HEK293 (cell line): ENCODE data around the gene IGDCC3.

ENCODE experiments used
- HIC1 ChIP-seq: fragments of 450-650 bp; formaldehyde crosslinking; IDR thresholded peaks from 2 replicates; pipeline ENCODE4 v1.5.1; 2016; ENCODE audit warnings: missing biosample characterization, missing genetic modification characterization
- HOXA7 ChIP-seq: sonication (generic); formaldehyde crosslinking; IDR thresholded peaks from 2 replicates; pipeline ENCODE4 v1.8.1; 2022; ENCODE audit warnings: missing genetic modification reagents, borderline replicate concordance
- KLF16 ChIP-seq: fragments of 450-650 bp; formaldehyde crosslinking; IDR thresholded peaks from 2 replicates; pipeline ENCODE4 v1.5.1; 2017; ENCODE audit warnings: missing biosample characterization, missing genetic modification characterization
- MYNN ChIP-seq: fragments of 450-650 bp; formaldehyde crosslinking; IDR thresholded peaks from 2 replicates; pipeline ENCODE4 v1.5.1; 2016; ENCODE audit warnings: missing biosample characterization, missing genetic modification characterization, borderline replicate concordance
- PRDM4 ChIP-seq: fragments of 450-650 bp; formaldehyde crosslinking; IDR thresholded peaks from 2 replicates; pipeline ENCODE4 v1.5.1; 2017; ENCODE audit warnings: missing biosample characterization, missing genetic modification characterization
- RBAK ChIP-seq: fragments of 450-650 bp; formaldehyde crosslinking; IDR thresholded peaks from 2 replicates; pipeline ENCODE4 v1.5.1; 2016; ENCODE audit warnings: missing biosample characterization, missing genetic modification characterization
- SCRT2 ChIP-seq: fragments of 450-650 bp; formaldehyde crosslinking; IDR thresholded peaks from 2 replicates; pipeline ENCODE4 v1.5.1; 2016; ENCODE audit warnings: missing biosample characterization, missing genetic modification characterization
- SETDB1 ChIP-seq: IDR thresholded peaks from one replicate; pipeline ENCODE4 v1.6.1; 2017; ENCODE audit warnings: mild to moderate bottlenecking, low read length, moderate library complexity, mixed read lengths; ENCODE audit not compliant: insufficient read length
- SP3 ChIP-seq: fragments of 450-650 bp; formaldehyde crosslinking; IDR thresholded peaks from 2 replicates; pipeline ENCODE4 v1.5.1; 2016; ENCODE audit warnings: missing biosample characterization, missing genetic modification characterization
- ZBTB44 ChIP-seq: fragments of 450-650 bp; IDR thresholded peaks from 2 replicates; pipeline ENCODE4 v1.5.1; 2018; ENCODE audit warnings: missing biosample characterization, mild to moderate bottlenecking, missing genetic modification characterization
- ZIC2 ChIP-seq: fragments of 450-650 bp; formaldehyde crosslinking; IDR thresholded peaks from 2 replicates; pipeline ENCODE4 v1.5.1; 2016; ENCODE audit warnings: missing biosample characterization, missing genetic modification characterization
- ZNF114 ChIP-seq: fragments of 450-650 bp; formaldehyde crosslinking; IDR thresholded peaks from 2 replicates; pipeline ENCODE4 v1.5.0; 2017; ENCODE audit warnings: missing biosample characterization, missing genetic modification characterization
- ZNF19 ChIP-seq: fragments of 450-650 bp; formaldehyde crosslinking; IDR thresholded peaks from 2 replicates; pipeline ENCODE4; 2016; ENCODE audit warnings: missing biosample characterization, missing genetic modification characterization, low read depth
- ZNF292 ChIP-seq: fragments of 450-650 bp; formaldehyde crosslinking; IDR thresholded peaks from 2 replicates; pipeline ENCODE4 v1.5.1; 2016; ENCODE audit warnings: low read depth, missing biosample characterization, missing genetic modification characterization, borderline replicate concordance
- ZNF341 ChIP-seq: fragments of 450-650 bp; formaldehyde crosslinking; IDR thresholded peaks from 2 replicates; pipeline ENCODE4; 2016; ENCODE audit warnings: low read depth, missing biosample characterization, missing genetic modification characterization
- ZNF416 ChIP-seq: fragments of 450-650 bp; formaldehyde crosslinking; IDR thresholded peaks from 2 replicates; pipeline ENCODE4 v1.5.1; 2016; ENCODE audit warnings: missing biosample characterization, missing genetic modification characterization
- ZNF513 ChIP-seq: fragments of 450-650 bp; IDR thresholded peaks from 2 replicates; pipeline ENCODE4 v1.5.1; 2018; ENCODE audit warnings: missing biosample characterization, missing genetic modification characterization
- ZNF544 ChIP-seq: fragments of 450-650 bp; formaldehyde crosslinking; IDR thresholded peaks from 2 replicates; pipeline ENCODE4 v1.5.0; 2017; ENCODE audit warnings: missing biosample characterization, missing genetic modification characterization
- ZNF558 ChIP-seq: fragments of 450-650 bp; formaldehyde crosslinking; IDR thresholded peaks from 2 replicates; pipeline ENCODE4 v1.5.1; 2016; ENCODE audit warnings: missing biosample characterization, missing genetic modification characterization
- ZNF660 ChIP-seq: fragments of 450-650 bp; IDR thresholded peaks from 2 replicates; pipeline ENCODE4 v1.5.1; 2018; ENCODE audit warnings: missing biosample characterization, mild to moderate bottlenecking, missing genetic modification characterization
- ZNF785 ChIP-seq: fragments of 450-650 bp; formaldehyde crosslinking; IDR thresholded peaks from 2 replicates; pipeline ENCODE4 v1.5.1; 2016; ENCODE audit warnings: missing biosample characterization, missing genetic modification characterization
- ZNF792 ChIP-seq: fragments of 450-650 bp; formaldehyde crosslinking; IDR thresholded peaks from 2 replicates; pipeline ENCODE4 v1.5.1; 2016; ENCODE audit warnings: missing biosample characterization, missing genetic modification characterization
- TF ChIP-seq, protein P1 (sequence below): fragments of 450-650 bp; formaldehyde crosslinking; IDR thresholded peaks from 2 replicates; pipeline ENCODE4 v1.5.1; 2016; ENCODE audit warnings: missing biosample characterization, missing genetic modification characterization
- TF ChIP-seq, protein P2 (sequence below): fragments of 450-650 bp; formaldehyde crosslinking; IDR thresholded peaks from 2 replicates; pipeline ENCODE4 v1.5.1; 2016; ENCODE audit warnings: missing biosample characterization, missing genetic modification characterization
- TF ChIP-seq, protein P3 (sequence below): fragments of 450-650 bp; formaldehyde crosslinking; optimal IDR thresholded peaks from 2 replicates; pipeline ENCODE3; 2016; ENCODE audit warnings: missing biosample characterization, mild to moderate bottlenecking, missing genetic modification characterization

IGDCC3 gene

GRCh38 chr15:65377105-65377975, 462 bp downstream of the IGDCC3 start (continued):
- TF ChIP-seq ZBTB44 (no peak), RBAK (tag by site-specific recombination) (no peak), ZNF513 (no peak), SCRT2 (tag by site-specific recombination) (no peak), ZNF114 (tag by site-specific recombination) (no peak), SP3 (tag by site-specific recombination) (peak; percentile 62), ZNF19 (no peak), ZNF558 (tag by site-specific recombination) (no peak), ZNF792 (no peak), KLF16 (tag by site-specific recombination) (peak; percentile 69; the same call in 1 of the 2 replicates), HOXA7 (CRISPR knock-in tag) (no peak), ZNF416 (tag by site-specific recombination) (no peak), SETDB1 (no peak), ZNF292 (tag by site-specific recombination) (no peak), ZNF341 (tag by site-specific recombination) (peak; percentile 16), ZNF544 (no peak), ZNF785 (tag by site-specific recombination) (no peak), HIC1 (tag by site-specific recombination) (0 out of 2 replicates have a peak, but pooled peaks have one; percentile 54), PRDM4 (tag by site-specific recombination) (no peak), MYNN (tag by site-specific recombination) (no peak), ZIC2 (tag by site-specific recombination) (peak; percentile 39; the same call in 1 of the 2 replicates), ZNF660 (peak; percentile 64; the same call in 1 of the 2 replicates)
- TF ChIP-seq, protein P1, sequence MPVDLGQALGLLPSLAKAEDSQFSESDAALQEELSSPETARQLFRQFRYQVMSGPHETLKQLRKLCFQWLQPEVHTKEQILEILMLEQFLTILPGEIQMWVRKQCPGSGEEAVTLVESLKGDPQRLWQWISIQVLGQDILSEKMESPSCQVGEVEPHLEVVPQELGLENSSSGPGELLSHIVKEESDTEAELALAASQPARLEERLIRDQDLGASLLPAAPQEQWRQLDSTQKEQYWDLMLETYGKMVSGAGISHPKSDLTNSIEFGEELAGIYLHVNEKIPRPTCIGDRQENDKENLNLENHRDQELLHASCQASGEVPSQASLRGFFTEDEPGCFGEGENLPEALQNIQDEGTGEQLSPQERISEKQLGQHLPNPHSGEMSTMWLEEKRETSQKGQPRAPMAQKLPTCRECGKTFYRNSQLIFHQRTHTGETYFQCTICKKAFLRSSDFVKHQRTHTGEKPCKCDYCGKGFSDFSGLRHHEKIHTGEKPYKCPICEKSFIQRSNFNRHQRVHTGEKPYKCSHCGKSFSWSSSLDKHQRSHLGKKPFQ (tag by site-specific recombination): no peak
- TF ChIP-seq, protein P2, sequence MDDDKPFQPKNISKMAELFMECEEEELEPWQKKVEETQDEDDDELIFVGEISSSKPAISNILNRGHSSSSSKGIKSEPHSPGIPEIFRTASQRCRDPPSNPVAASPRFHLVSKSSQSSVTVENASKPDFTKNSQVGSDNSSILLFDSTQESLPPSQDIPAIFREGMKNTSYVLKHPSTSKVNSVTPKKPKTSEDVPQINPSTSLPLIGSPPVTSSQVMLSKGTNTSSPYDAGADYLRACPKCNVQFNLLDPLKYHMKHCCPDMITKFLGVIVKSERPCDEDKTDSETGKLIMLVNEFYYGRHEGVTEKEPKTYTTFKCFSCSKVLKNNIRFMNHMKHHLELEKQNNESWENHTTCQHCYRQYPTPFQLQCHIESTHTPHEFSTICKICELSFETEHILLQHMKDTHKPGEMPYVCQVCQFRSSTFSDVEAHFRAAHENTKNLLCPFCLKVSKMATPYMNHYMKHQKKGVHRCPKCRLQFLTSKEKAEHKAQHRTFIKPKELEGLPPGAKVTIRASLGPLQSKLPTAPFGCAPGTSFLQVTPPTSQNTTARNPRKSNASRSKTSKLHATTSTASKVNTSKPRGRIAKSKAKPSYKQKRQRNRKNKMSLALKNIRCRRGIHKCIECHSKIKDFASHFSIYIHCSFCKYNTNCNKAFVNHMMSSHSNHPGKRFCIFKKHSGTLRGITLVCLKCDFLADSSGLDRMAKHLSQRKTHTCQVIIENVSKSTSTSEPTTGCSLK (tag by site-specific recombination): no peak
- TF ChIP-seq, protein P3, sequence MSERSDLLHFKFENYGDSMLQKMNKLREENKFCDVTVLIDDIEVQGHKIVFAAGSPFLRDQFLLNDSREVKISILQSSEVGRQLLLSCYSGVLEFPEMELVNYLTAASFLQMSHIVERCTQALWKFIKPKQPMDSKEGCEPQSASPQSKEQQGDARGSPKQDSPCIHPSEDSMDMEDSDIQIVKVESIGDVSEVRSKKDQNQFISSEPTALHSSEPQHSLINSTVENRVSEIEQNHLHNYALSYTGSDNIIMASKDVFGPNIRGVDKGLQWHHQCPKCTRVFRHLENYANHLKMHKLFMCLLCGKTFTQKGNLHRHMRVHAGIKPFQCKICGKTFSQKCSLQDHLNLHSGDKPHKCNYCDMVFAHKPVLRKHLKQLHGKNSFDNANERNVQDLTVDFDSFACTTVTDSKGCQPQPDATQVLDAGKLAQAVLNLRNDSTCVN (tag by site-specific recombination): peak; percentile 97
